GM23338 (cell line): Measurements from ENCODE around the gene HERPUD1. TPM values are rescaled to one million over a fixed set of nuclear protein-coding genes. Genes with fewer than 3 reads are reported as not detected.
A peak's percentile ranks its signal among the peaks of the same experiment; 100 is the strongest.

Experiments
- ATAC-seq: fragments of 200-7000 bp; cut with Tn5 transposase; 3 replicates; pipeline ENCODE4 v1.9.1; 2020
- DNase-seq: peaks from one replicate; pipeline ENCODE4 v3.0.0-alpha.2; 2015; ENCODE audit warnings: low spot score
- H2AFZ ChIP-seq: fragments of 200-600 bp; sonication (generic); 2 replicates; pipeline ENCODE4 v1.8.0; 2016; ENCODE audit warnings: antibody characterized with exemption, mild to moderate bottlenecking, moderate library complexity
- H3F3A ChIP-seq: fragments of 200-600 bp; sonication (generic); replicated peaks from 2 replicates; pipeline ENCODE4 v1.8.0; 2017; ENCODE audit warnings: antibody characterized with exemption, mixed run types, low read depth
- H3K27ac ChIP-seq: fragments of 200-600 bp; sonication (generic); 2 replicates; pipeline ENCODE4 v1.6.1; 2016; ENCODE audit warnings: low read depth
- H3K27me3 ChIP-seq: fragments of 200-600 bp; sonication (generic); 2 replicates; pipeline ENCODE4 v1.8.0; 2016; ENCODE audit warnings: mild to moderate bottlenecking, mixed run types, moderate library complexity; ENCODE audit not compliant: insufficient read depth
- H3K36me3 ChIP-seq: fragments of 200-600 bp; sonication (generic); 2 replicates; pipeline ENCODE4 v1.8.0; 2016; ENCODE audit warnings: mild to moderate bottlenecking; ENCODE audit not compliant: insufficient read depth
- H3K4me1 ChIP-seq: fragments of 200-600 bp; sonication (generic); 2 replicates; pipeline ENCODE4 v1.8.0; 2016; ENCODE audit warnings: mild to moderate bottlenecking, moderate library complexity; ENCODE audit not compliant: insufficient read depth
- H3K4me2 ChIP-seq: fragments of 200-600 bp; sonication (generic); 2 replicates; pipeline ENCODE4 v1.7.1; 2017; ENCODE audit warnings: mixed run types
- H3K4me3 ChIP-seq: fragments of 200-600 bp; sonication (generic); 2 replicates; pipeline ENCODE4 v1.6.1; 2016; ENCODE audit warnings: mixed run types
- H3K79me2 ChIP-seq: fragments of 200-600 bp; sonication (generic); replicated peaks from 2 replicates; pipeline ENCODE4 v1.8.0; 2017; ENCODE audit warnings: mild to moderate bottlenecking; ENCODE audit not compliant: insufficient read depth
- H3K9me2 ChIP-seq: fragments of 200-600 bp; sonication (generic); 2 replicates; pipeline ENCODE4 v1.8.0; 2017; ENCODE audit not compliant: insufficient read depth
- H4K20me1 ChIP-seq: fragments of 200-600 bp; sonication (generic); replicated peaks from 2 replicates; pipeline ENCODE4 v1.8.0; 2017; ENCODE audit warnings: mild to moderate bottlenecking; ENCODE audit not compliant: insufficient read depth
- H3K27ac Mint-ChIP-seq: 2 replicates; pipeline ENCODE4 v1.8.0; 2020; ENCODE audit warnings: inconsistent platforms, mild to moderate bottlenecking, moderate library complexity, mixed read lengths
- H3K27me3 Mint-ChIP-seq: 3 replicates; pipeline ENCODE4 v1.8.0; 2022; ENCODE audit warnings: low read depth, mild to moderate bottlenecking, moderate library complexity, mixed read lengths, inconsistent platforms; ENCODE audit not compliant: insufficient read depth, poor library complexity
- H3K36me3 Mint-ChIP-seq: 3 replicates; pipeline ENCODE4 v1.8.0; 2021; ENCODE audit warnings: low read depth, mild to moderate bottlenecking, inconsistent platforms, moderate library complexity, mixed read lengths
- H3K4me1 Mint-ChIP-seq: 3 replicates; pipeline ENCODE4 v1.8.0; 2020; ENCODE audit warnings: mild to moderate bottlenecking, inconsistent platforms, mixed read lengths
- H3K4me3 Mint-ChIP-seq: 3 replicates; pipeline ENCODE4 v1.8.0; 2021; ENCODE audit warnings: moderate library complexity, mild to moderate bottlenecking, inconsistent platforms, mixed read lengths
- H3K9me3 Mint-ChIP-seq: 3 replicates; pipeline ENCODE4 v1.8.0; 2020; ENCODE audit warnings: moderate library complexity, mild to moderate bottlenecking, inconsistent platforms, mixed read lengths
- CREB1 ChIP-seq: fragments of 250-450 bp; sonication (Bioruptor Pico); IDR thresholded peaks from 2 replicates; pipeline ENCODE4 v1.5.0; 2020; ENCODE audit warnings: low read depth, mild to moderate bottlenecking, moderate library complexity
- ETS1 ChIP-seq: IDR thresholded peaks from 2 replicates; pipeline ENCODE4 v1.6.1; 2016; ENCODE audit warnings: antibody characterized with exemption
- EZH2 ChIP-seq: fragments of 200-600 bp; sonication (generic); IDR thresholded peaks from one replicate; pipeline ENCODE4 v1.8.0; 2017; ENCODE audit warnings: antibody characterized with exemption, mild to moderate bottlenecking, low read depth; ENCODE audit not compliant: unreplicated experiment
- EZH2phosphoT487 ChIP-seq: fragments of 200-600 bp; sonication (generic); IDR thresholded peaks from one replicate; pipeline ENCODE4 v1.8.1; 2018; ENCODE audit warnings: antibody characterized with exemption; ENCODE audit not compliant: unreplicated experiment
- JUNB ChIP-seq: IDR thresholded peaks from one replicate; pipeline ENCODE4 v1.6.1; 2016; ENCODE audit warnings: antibody characterized with exemption; ENCODE audit not compliant: unreplicated experiment
- POLR2AphosphoS5 ChIP-seq: IDR thresholded peaks from 2 replicates; pipeline ENCODE4 v1.6.1; 2016; ENCODE audit warnings: antibody characterized with exemption, low read depth
- REST ChIP-seq: IDR thresholded peaks from one replicate; pipeline ENCODE4 v1.6.1; 2018; ENCODE audit warnings: antibody characterized with exemption; ENCODE audit not compliant: unreplicated experiment
- STAT1 ChIP-seq: IDR thresholded peaks from one replicate; pipeline ENCODE4 v1.6.1; 2016; ENCODE audit warnings: antibody characterized with exemption; ENCODE audit not compliant: unreplicated experiment
- ZNF114 ChIP-seq: fragments of 250-450 bp; sonication (Bioruptor Pico); IDR thresholded peaks from 2 replicates; pipeline ENCODE4 v1.5.0; 2020; ENCODE audit warnings: mild to moderate bottlenecking, moderate library complexity
- ZNF462 ChIP-seq: fragments of 250-450 bp; sonication (Bioruptor Pico); IDR thresholded peaks from 2 replicates; pipeline ENCODE4 v1.5.0; 2020; ENCODE audit warnings: mild to moderate bottlenecking, moderate library complexity
- polyA plus RNA-seq: library from polyadenylated mRNA; unstranded; fragments of >200 nt; fragmentation: Nextera tagmentation; extraction: Ambion mirVana; gene quantifications from 2 replicates; pipeline ENCODE4 v1.2.1, GENCODE V29; 2016
- total RNA-seq: library from RNA; depleted of rRNA; stranded (reverse); fragments of >200 nt; shearing (Covaris generic); gene quantifications from 2 replicates; pipeline ENCODE4 v1.2.3, GENCODE V29; 2014

Gene HERPUD1
- total and polyA plus RNA-seq, 2 experiments from 2014 or later, result 41.1 to 44.1 TPM

GRCh38 chr16:56932721-56933619, 1.0 kb downstream of the HERPUD1 start (continued):
- TF ChIP-seq POLR2AphosphoS5, result no peak
- TF ChIP-seq STAT1, result no peak
- no peak for TF ChIP-seq CREB1 (CRISPR knock-in tag)
- no peak for TF ChIP-seq ETS1

- Histone ChIP-seq H3K4me2 (peak overlapping the region; percentile 99), H3K4me1 (peaks cover 16% of the 10 kb centered on the region), H3K9me2 (no peaks in the 10 kb centered on the region), H3K27ac (no peak overlapping the region), H4K20me1 (peaks cover 17% of the 10 kb centered on the region; the same call in 1 of the 2 replicates), H2AFZ (no peak overlapping the region), H3K79me2 (peaks cover 47% of the 10 kb centered on the region), H3K4me3 (peak overlapping the region; percentile 98), H3F3A (no peaks in the 10 kb centered on the region), H3K27me3 (no peaks in the 10 kb centered on the region), H3K36me3 (peaks cover 42% of the 10 kb centered on the region)
- Mint-ChIP-seq H3K9me3 (0 out of 3 replicates have a peak, but pooled peaks cover 2% of the 10 kb centered on the region), H3K36me3 (peaks cover 51% of the 10 kb centered on the region), H3K27ac (no peak overlapping the region), H3K4me1 (peaks cover 19% of the 10 kb centered on the region; the same call in 2 of the 3 replicates), H3K27me3 (peaks cover 7% of the 10 kb centered on the region), H3K4me3 (peak overlapping the region; percentile 94)
- ATAC-seq (no peak), DNase-seq (no peak)
- TF ChIP-seq ETS1 (no peak), EZH2phosphoT487 (no peak), ZNF114 (CRISPR knock-in tag) (no peak), ZNF462 (no peak), EZH2 (no peak), REST (no peak), JUNB (no peak), CREB1 (CRISPR knock-in tag) (no peak)
Observed at GRCh38 chr16:56933828-56934598, 2.1 kb downstream of the HERPUD1 start.
